Parietal lobe (tissue), 2 donors: ENCODE data around the gene SGPP1. TPM values are rescaled to one million over a fixed set of nuclear protein-coding genes. Genes with fewer than 3 reads are reported as not detected.

Experiments
- small RNA-seq: library from RNA; depleted of rRNA; stranded (forward); fragments of <200 nt; gene quantifications from one replicate; pipeline ENCODE3, GENCODE V24; 2014; ENCODE audit warnings: low replicate concordance
- total RNA-seq: library from RNA; depleted of rRNA; stranded (reverse); fragments of >200 nt; gene quantifications from one replicate; pipeline ENCODE4 v1.2.3, GENCODE V29; 2014

Gene SGPP1, protein sequence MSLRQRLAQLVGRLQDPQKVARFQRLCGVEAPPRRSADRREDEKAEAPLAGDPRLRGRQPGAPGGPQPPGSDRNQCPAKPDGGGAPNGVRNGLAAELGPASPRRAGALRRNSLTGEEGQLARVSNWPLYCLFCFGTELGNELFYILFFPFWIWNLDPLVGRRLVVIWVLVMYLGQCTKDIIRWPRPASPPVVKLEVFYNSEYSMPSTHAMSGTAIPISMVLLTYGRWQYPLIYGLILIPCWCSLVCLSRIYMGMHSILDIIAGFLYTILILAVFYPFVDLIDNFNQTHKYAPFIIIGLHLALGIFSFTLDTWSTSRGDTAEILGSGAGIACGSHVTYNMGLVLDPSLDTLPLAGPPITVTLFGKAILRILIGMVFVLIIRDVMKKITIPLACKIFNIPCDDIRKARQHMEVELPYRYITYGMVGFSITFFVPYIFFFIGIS
- total RNA-seq: 27.5 TPM

DNA sequence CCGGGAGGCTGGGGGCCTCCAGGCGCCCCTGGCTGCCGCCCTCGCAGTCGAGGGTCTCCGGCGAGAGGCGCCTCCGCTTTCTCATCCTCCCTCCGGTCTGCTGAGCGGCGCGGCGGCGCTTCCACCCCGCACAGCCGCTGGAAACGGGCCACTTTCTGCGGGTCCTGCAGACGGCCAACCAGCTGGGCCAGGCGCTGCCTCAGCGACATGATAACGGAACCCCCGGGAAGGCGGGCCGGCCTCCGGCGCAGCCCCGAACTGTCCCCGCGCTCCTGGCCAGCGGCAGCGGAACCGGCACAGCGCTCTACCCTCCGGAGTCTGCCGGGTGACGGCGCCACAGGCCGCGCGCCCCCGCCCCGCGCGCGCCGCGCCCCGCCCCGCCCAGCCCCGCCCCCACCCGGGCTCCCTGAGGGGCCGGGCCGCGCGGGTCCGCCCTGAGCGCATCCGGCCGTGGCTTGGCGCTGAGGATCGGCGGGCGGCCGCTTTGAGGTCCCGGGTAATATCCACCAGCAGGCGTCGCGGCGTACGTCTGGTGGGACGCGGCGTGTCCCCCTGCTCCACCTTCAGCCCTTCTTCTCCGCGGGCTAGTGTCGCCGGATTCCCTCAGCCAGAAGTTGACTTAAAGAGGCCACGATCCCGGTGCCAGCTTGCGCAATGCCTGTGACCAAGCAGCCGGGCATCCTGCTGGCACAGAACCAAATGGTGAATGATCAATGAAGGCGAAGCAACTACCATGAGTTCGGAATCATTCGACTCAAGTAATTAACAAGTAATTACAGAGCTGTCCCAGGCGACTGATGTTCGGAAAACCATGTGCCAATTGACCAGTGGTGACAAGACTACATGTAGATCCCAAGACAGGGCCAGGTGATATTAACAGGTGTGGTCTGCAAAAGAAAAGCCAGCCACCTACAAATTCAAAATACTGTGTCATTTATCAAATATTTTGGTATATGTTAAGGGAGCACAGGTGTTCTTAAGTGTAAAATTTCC lies at the start of gene SGPP1:
Gene SGPP1, minus strand, starts transcription at position 330 of the 993 bp plus-strand sequence. Its CDS starts 121 bp downstream, at position 209.

DNA sequence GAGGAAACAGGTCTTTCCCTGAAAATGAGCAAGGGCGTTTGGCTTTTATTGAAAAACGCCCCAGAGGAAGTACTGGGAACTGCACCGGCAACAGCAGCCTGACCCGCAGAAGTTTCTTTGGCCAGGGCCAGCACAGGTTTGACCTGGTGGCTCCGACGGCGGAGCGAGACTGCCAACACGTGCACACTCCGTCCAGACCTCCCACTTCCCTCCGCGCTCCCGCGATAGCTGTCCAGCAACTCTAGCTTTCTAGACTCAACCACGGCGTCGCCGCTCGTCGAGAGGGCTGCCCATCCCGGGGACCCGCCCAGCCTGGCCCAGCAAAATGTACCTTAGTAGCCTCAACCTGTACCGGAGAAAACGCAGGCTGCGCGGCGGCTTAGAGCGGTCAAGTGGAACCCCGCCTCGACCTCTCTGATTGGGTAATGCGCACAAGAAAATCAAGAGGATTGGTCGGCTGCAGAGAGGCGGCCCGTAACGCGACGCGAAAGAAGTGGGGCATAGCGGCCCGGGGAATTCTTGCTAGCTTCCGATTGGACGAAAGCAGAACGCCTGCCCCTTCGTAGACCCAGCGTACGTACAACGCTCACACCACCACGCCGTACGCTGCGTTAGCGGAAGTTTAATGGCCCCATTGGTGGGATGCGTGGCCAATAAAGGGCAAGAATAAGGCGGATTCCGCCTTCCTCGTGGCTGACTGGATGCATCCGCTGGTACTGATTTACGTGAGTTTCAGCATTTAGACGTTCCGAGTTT lies 86.2 kb downstream of the SGPP1 start, which contains the start of gene WDR89:
Gene WDR89, minus strand, starts transcription at position 399 of the 756 bp plus-strand sequence. CDS start 41,929 bp downstream, outside the sequence.

Small RNA genes lying within 50 kb of the gene (small RNA-seq; reads per million reads assigned to genes)
- gene AL161670.1 (not detected), gene RF00012 (not detected), gene RNU7-116P (not detected)

Other genes starting within 250 kb of the SGPP1 start
- 67.3 TPM for gene PPP2R5E, start 184.7 kb downstream of the SGPP1 start, total RNA-seq
- gene WDR89, start 86.2 kb downstream of the SGPP1 start, total RNA-seq: 30.4 TPM
- 298 TPM for gene SYNE2, start 124.9 kb upstream of the SGPP1 start, total RNA-seq